Vagina (tissue), 2 donors: ENCODE data around the gene NRG2. TPM values are rescaled to one million over a fixed set of nuclear protein-coding genes. Genes with fewer than 3 reads are reported as not detected.

Source experiments
- DNase-seq, 2 donors: peaks; one replicate each; pipeline ENCODE4 v3.0.0-alpha.2; 2017; ENCODE audit errors: extremely low spot score in 2 of 2
- H3K27ac ChIP-seq: fragments of 200-600 bp; sonication (generic); one replicate; pipeline ENCODE4 v1.5.1; 2019
- H3K27me3 ChIP-seq: fragments of 200-600 bp; sonication (generic); one replicate; pipeline ENCODE4 v1.5.1; 2019
- H3K36me3 ChIP-seq, 2 donors: fragments of 200-600 bp; sonication (generic); one replicate each; pipeline ENCODE4 v1.5.1; 2017 to 2019
- H3K4me1 ChIP-seq: fragments of 200-600 bp; sonication (generic); one replicate; pipeline ENCODE4 v1.5.1; 2019
- H3K4me3 ChIP-seq, 2 donors: fragments of 200-600 bp; sonication (generic); 1 replicate in 1 of 2; 2 replicates in 1 of 2; pipeline ENCODE4 v1.5.1; 2016 to 2019
- H3K9me3 ChIP-seq: fragments of 200-600 bp; sonication (generic); one replicate; pipeline ENCODE4 v1.5.1; 2019
- CTCF ChIP-seq, 3 experiments: fragments of 450-650 bp in 2 of 3; fragments of 200-600 bp in 1 of 3; sonication (generic) in 1 of 3; IDR thresholded peaks; one replicate each; pipeline ENCODE4 v1.5.1; 2017 to 2019; ENCODE audit warnings: antibody characterized with exemption in 3 of 3, mild to moderate bottlenecking in 2 of 3, moderate library complexity in 2 of 3
- POLR2A ChIP-seq, 2 donors: fragments of 450-650 bp; IDR thresholded peaks; one replicate each; pipeline ENCODE4 v1.6.1; 2017; ENCODE audit warnings: antibody characterized with exemption in 2 of 2, mild to moderate bottlenecking in 2 of 2, moderate library complexity in 2 of 2
- POLR2AphosphoS5 ChIP-seq, 2 donors: sonication (generic); formaldehyde crosslinking; IDR thresholded peaks; one replicate each; pipeline ENCODE4 v1.9.0; 2017; ENCODE audit warnings: antibody characterized with exemption in 2 of 2, mild to moderate bottlenecking in 2 of 2, low read depth in 1 of 2; ENCODE audit not compliant: insufficient read depth in 1 of 2
- intact Hi-C: fragments of 100-400 bp; cut with DNase I; formaldehyde crosslinking; loops from one replicate; pipeline ENCODE4 v1.15.1; 2023
- total RNA-seq: library from RNA; depleted of rRNA; stranded (reverse); fragments of >200 nt; gene quantifications from one replicate; pipeline ENCODE4 v1.2.3, GENCODE V29; 2016

NRG2 gene
- total RNA-seq, 1 donor from 2014 or later = 5.2 TPM

GRCh38 chr5:140013536-140013935 lies 29.6 kb downstream of the NRG2 start:
- intact Hi-C loops = no loop called here
- H3K9me3 ChIP-seq = no peaks in the 10 kb centered on the region
- no peaks in the 10 kb centered on the region for H3K36me3 ChIP-seq
- H3K4me3 ChIP-seq = no peak overlapping the region
- no peaks in the 10 kb centered on the region for H3K4me1 ChIP-seq
- DNase-seq = no peak
- H3K27ac ChIP-seq = no peak overlapping the region
- no peaks in the 10 kb centered on the region for H3K27me3 ChIP-seq
- no peak for TF ChIP-seq POLR2A (IDR thresholded peaks at IDR 0.05)
- TF ChIP-seq CTCF (IDR thresholded peaks at IDR 0.05) = no peak
- no peak for TF ChIP-seq POLR2AphosphoS5 (IDR thresholded peaks at IDR 0.05; ENCODE audit: insufficient read depth in 1 of 2, low read depth in 1 of 2)

GRCh38 chr5:140012443-140012842 lies 30.7 kb downstream of the NRG2 start:
- no peak for DNase-seq
- TF ChIP-seq CTCF (IDR thresholded peaks at IDR 0.05) = no peak
- no peak for TF ChIP-seq POLR2A (IDR thresholded peaks at IDR 0.05)
- TF ChIP-seq POLR2AphosphoS5 (IDR thresholded peaks at IDR 0.05; ENCODE audit: insufficient read depth in 1 of 2, low read depth in 1 of 2) = no peak
- intact Hi-C loops = no loop called here

GRCh38 chr5:140011297-140011802 lies 31.7 kb downstream of the NRG2 start:
- H3K27ac ChIP-seq = no peak overlapping the region
- DNase-seq = no peak
- no peaks in the 10 kb centered on the region for H3K27me3 ChIP-seq
- no peaks in the 10 kb centered on the region for H3K9me3 ChIP-seq
- H3K36me3 ChIP-seq = no peaks in the 10 kb centered on the region
- TF ChIP-seq CTCF (IDR thresholded peaks at IDR 0.05) (no peak), POLR2A (IDR thresholded peaks at IDR 0.05) (no peak), POLR2AphosphoS5 (IDR thresholded peaks at IDR 0.05; ENCODE audit: insufficient read depth in 1 of 2, low read depth in 1 of 2) (no peak)
- intact Hi-C loops = no loop called here
- H3K4me1 ChIP-seq = no peaks in the 10 kb centered on the region
- no peak overlapping the region for H3K4me3 ChIP-seq

More at GRCh38 chr5:140012443-140012842, 30.7 kb downstream of the NRG2 start:
- no peaks in the 10 kb centered on the region for H3K9me3 ChIP-seq
- no peaks in the 10 kb centered on the region for H3K4me1 ChIP-seq
- H3K27ac ChIP-seq = no peak overlapping the region
- no peaks in the 10 kb centered on the region for H3K36me3 ChIP-seq
- no peak overlapping the region for H3K4me3 ChIP-seq
- H3K27me3 ChIP-seq = no peaks in the 10 kb centered on the region

- intact Hi-C loops = no loop called here
Observed at GRCh38 chr5:140010798-140011197, 32.3 kb downstream of the NRG2 start.

More at GRCh38 chr5:140010798-140011197, 32.3 kb downstream of the NRG2 start:
- no peak for DNase-seq
- Histone ChIP-seq H3K4me3 (no peak overlapping the region), H3K36me3 (no peaks in the 10 kb centered on the region), H3K9me3 (no peaks in the 10 kb centered on the region), H3K27me3 (no peaks in the 10 kb centered on the region), H3K4me1 (no peaks in the 10 kb centered on the region), H3K27ac (no peak overlapping the region)
- TF ChIP-seq POLR2AphosphoS5 (IDR thresholded peaks at IDR 0.05; ENCODE audit: insufficient read depth in 1 of 2, low read depth in 1 of 2) (no peak), CTCF (IDR thresholded peaks at IDR 0.05) (no peak), POLR2A (IDR thresholded peaks at IDR 0.05) (no peak)
